VCaP (cell line): Measurements from ENCODE around the gene SMG7.

ENCODE experiments used
- H3K27ac ChIP-seq: fragments of 450-650 bp; 2 replicates; pipeline ENCODE4 v1.5.1; 2017
- CTCF ChIP-seq: fragments of 450-650 bp; conservative IDR thresholded peaks from 2 replicates; pipeline ENCODE4 v1.5.1; 2017; ENCODE audit warnings: mild to moderate bottlenecking, moderate library complexity

The SMG7 gene

GRCh38 chr1:183575606-183576005, 103.3 kb downstream of the SMG7 start:
- no peak for TF ChIP-seq CTCF
- H3K27ac ChIP-seq: no peak overlapping the region

- no peak for TF ChIP-seq CTCF
- H3K27ac ChIP-seq: no peak overlapping the region
Measured at GRCh38 chr1:183576537-183576936, 104.2 kb downstream of the SMG7 start.

- H3K27ac ChIP-seq: no peak overlapping the region
- no peak for TF ChIP-seq CTCF
Measured at GRCh38 chr1:183577897-183578465, 105.7 kb downstream of the SMG7 start.

- H3K27ac ChIP-seq: no peak overlapping the region
- TF ChIP-seq CTCF: no peak
Measured at GRCh38 chr1:183578856-183579255, 106.6 kb downstream of the SMG7 start.

GRCh38 chr1:183580281-183580682, 108.0 kb downstream of the SMG7 start:
- no peak overlapping the region for H3K27ac ChIP-seq
- no peak for TF ChIP-seq CTCF

- H3K27ac ChIP-seq: no peak overlapping the region
- no peak for TF ChIP-seq CTCF
Measured at GRCh38 chr1:183582021-183582713, 109.9 kb downstream of the SMG7 start.

- TF ChIP-seq CTCF: no peak
- H3K27ac ChIP-seq: no peak overlapping the region
Measured at GRCh38 chr1:183583466-183583865, 111.2 kb downstream of the SMG7 start.
